HG03025 (cell line): ENCODE measurements around the gene RAD51C.
"Not testable (repeated sequence)": the region's sequence is repeated elsewhere in the genome, so short reads cannot be mapped to it uniquely, and the experiment has no call there.

Source experiments
- ATAC-seq: cut with Tn5 transposase; IDR thresholded peaks from one replicate; pipeline ENCODE4 v1.9.1; 2021; ENCODE audit warnings: mild to moderate bottlenecking, moderate library complexity; ENCODE audit not compliant: unreplicated experiment, low FRiP score

RAD51C gene

DNA sequence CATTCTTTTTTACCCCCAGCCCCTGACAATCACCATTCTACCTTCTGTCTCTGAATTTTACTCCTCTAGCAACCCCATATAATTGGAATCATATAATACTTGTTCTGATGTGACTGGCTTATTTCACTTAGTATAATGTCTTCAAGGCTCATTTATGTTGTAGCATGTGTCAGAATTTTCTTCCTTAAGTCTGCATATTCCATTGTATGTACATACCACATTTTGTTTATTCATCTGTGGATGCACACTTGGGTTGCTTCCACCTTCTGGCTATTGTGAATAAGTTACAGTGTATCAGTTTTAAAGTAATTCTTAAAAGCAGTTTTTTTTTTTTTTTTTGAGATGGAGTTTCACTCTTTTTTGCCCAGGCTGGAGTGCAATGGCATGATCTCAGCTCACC is 38.5 kb downstream of the RAD51C start:
- ATAC-seq = no peak

DNA sequence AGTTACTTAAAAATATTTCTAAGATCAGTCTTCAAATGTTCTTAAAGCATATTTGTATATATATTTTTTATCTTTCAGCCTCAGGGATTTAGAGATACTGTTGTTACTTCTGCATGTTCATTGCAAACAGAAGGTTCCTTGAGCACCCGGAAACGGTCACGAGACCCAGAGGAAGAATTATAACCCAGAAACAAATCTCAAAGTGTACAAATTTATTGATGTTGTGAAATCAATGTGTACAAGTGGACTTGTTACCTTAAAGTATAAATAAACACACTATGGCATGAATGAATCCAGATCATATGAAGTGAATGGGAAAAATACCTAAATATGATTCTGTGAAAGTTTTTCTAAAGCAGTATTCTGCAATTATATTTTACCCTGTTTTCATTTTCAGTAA is 41.6 kb downstream of the RAD51C start:
- ATAC-seq = no peak

- no peak for ATAC-seq
These were observed 42.4 kb downstream of the RAD51C start for GRCh38 chr17:58734811-58735210.

- no peak for ATAC-seq
These were observed 48.8 kb downstream of the RAD51C start for GRCh38 chr17:58741121-58741625.

DNA sequence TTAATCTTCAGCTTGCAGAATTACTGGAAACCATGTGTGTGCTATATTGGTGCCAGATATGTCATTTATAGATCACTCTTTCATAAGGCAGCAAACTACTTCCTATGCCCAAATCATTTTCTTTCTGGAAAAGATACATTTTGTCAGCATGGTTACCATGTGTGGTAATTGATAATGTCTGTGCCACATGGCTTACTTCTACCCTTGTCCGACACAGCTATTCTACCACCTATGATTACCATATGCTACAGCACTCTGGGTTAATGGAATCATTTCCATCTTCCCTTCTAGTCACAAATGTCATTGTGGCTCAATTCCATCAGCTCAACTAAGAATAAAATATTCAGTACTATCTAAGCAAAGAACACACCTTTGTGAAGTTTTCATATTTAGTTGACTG is 55.3 kb downstream of the RAD51C start:
- ATAC-seq = no peak

- ATAC-seq = not testable (repeated sequence)
These were observed 57.2 kb downstream of the RAD51C start for GRCh38 chr17:58749627-58750026.

DNA sequence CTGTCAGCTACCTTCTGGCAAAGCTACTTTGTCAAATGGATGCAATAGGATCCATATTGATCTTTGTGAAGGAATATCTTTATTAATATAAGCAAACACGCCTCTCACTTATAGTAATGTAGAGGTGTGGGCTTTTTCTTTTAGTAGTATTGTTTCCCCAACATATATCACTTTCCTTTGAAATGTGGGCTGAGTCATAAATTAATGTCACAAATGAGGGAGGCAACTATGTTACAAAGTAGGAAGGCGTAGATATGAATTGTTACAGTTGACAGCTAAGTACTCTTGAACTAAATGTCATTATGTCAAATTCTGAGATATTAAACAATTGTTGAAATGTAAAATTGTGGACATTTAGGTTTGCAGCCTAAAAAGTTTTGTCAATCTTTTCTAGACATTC is 60.6 kb downstream of the RAD51C start:
- ATAC-seq = no peak

DNA sequence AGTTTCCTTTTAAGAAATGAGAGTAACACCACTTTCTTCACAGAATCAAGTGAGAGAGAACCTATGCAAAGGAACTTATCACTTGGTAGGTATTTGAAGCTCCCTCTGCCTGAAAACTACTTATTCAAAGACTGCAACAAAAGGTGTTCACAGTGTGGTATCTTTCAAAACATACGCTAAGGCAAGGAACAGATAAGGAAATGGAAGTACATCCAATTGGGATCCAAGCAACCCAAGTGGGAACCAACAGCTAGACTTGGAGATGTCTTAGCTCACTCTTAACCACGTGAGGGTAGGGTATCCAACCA is 62.8 kb downstream of the RAD51C start:
- ATAC-seq = no peak

GRCh38 chr17:58755577-58756245 is 63.3 kb downstream of the RAD51C start, which contains the start of gene PPM1E:
TSS of gene PPM1E (plus strand) at chr17:58755854.
- no peak for ATAC-seq

DNA sequence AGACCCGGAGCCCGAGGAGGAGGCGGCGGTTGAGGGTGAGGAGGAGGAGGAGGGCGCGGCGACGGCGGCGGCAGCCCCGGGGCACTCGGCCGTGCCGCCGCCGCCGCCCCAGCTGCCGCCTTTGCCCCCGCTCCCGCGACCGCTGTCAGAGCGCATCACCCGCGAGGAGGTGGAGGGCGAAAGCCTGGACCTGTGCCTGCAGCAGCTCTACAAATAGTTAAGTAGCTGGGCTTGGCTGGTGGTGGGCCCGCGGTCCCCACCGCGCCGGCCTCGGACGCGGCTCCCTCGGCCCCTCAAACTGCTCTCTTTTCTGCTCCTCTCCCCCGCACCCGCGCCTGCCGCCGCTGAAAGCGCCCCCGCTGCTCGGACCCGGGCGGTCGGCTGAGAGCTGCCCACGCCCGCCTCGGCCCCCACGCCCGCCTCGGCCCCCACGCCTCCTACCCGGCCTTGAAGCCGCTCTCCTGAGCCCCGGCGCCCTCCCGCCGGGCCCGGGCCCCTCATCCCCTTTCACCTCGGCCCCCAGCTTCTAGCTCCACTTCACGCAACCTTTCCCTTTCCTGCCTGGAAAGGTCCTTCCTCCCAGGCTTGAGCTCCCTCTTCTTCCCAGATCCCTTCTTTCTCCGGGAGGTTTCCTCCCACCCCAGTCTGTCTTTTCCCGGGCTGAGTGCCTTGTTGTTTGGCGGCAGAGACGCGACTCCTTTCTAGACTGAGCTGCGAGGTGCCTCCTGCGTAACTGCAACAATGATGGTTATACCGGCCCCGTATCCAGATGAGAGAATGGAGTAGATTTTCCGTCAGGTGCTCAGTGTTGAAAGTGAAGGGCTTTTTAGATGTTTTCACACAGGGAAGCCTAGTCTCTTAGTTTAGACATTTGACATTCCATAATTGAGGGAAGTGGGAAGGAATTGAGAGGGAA is 64.1 kb downstream of the RAD51C start:
- ATAC-seq = no peak

GRCh38 chr17:58757162-58757613 is 64.8 kb downstream of the RAD51C start:
- ATAC-seq = no peak

DNA sequence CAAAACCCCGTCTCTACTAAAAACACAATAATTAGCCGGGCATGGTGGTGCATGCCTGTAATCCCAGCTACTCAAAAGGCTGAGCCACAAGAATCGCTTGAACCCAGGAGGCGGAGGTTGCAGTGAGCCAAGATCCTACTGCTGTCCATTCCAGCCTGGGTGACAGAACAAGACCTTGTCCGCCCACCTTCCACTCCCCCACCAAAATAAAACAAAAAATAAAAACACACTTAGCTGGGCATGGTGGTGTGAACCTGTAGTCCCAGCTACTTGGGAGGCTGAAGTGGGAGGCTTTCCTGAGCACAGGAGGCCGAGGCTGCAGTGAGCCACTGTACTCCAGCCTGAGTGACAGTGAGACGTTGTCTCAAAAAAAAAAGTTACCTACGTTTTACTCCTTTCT is 66.5 kb downstream of the RAD51C start:
- no peak for ATAC-seq

- ATAC-seq = no peak
These were observed 67.1 kb downstream of the RAD51C start for GRCh38 chr17:58759522-58759921.

DNA sequence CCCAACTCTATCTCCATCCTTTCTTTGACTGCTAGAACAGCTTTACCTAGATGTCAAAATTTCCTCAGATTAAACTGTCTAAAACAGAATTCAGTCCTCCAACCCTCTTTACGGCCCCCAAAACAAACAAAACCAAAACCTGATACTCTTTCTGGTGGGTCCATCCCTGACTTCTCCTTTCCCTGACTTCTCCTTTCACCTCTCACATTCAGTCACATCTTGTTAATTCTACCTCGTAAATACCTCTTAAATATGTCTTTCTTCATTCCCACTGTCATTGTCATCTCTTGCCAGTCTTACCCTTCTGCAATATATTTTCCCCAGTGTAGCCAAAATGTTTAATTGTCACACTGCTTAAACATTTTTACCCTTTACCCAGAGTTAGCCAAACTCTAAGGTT is 67.8 kb downstream of the RAD51C start:
- ATAC-seq = no peak

GRCh38 chr17:58763263-58763662 is 70.9 kb downstream of the RAD51C start:
- ATAC-seq = no peak

- ATAC-seq = no peak
These were observed 72.0 kb downstream of the RAD51C start for GRCh38 chr17:58764373-58764772.

- not testable (repeated sequence) for ATAC-seq
These were observed 86.1 kb downstream of the RAD51C start for GRCh38 chr17:58778482-58778881.

DNA sequence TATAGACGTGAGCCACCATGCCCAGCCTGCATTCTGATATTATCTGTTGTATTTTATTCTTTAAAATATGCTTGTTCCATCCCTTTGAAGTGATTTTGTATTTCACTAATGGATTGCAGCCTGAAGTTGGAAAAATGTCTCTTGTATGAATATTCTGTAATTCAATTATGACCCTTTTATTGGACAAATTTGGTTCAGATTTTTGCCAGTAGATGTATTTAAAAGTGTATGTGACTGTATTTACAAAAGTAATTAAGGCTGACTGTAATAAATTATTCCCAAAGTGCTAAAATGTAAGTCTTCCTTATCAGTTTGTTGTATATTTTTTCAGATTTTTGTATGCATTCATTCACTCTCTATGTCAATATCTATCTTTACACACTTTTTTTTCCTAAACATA is 87.0 kb downstream of the RAD51C start:
- ATAC-seq = no peak

DNA sequence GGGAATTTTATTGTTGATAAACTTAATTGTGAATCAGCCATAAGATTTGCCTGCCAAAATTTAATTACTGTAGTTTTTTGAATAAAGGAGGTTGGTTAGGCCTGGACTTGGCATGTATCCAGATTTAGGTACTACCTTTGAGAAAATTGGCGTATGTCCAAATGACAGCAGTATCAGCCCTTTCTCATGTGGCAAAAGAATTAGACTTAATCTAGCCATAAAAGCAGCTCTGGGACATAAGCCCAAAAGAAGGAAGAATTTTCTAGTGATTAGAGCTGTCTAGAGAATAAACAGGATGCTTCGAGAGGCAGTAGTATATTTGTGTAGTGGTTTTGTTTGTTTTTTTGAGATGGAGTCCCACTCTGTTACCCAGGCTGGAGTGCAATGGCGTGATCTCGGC is 91.0 kb downstream of the RAD51C start:
- no peak for ATAC-seq

DNA sequence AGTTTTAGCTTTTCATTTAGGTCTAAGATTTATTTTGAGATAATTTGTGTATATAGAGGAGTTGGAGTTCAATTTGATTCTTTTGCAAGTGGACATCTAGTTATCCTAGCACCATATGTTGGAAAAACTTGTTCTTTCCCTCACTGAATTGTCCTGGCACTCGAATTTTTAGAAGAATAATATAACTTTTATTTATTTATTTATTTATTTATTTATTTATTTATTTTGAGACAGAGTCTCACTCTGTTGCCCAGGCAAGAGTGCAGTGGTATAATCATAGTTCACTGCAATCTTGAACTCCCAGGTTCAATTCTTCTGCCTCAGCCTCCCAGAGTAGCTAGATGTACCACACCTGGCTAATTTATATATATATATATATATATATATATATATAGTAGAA is 92.7 kb downstream of the RAD51C start:
- no peak for ATAC-seq
